LoVo (cell line): ENCODE data around the gene CRACDL.

Experiments used
- DNase-seq: peaks from one replicate; pipeline ENCODE4 v3.0.0-alpha.2; 2016; ENCODE audit warnings: low spot score

CRACDL gene

DNA sequence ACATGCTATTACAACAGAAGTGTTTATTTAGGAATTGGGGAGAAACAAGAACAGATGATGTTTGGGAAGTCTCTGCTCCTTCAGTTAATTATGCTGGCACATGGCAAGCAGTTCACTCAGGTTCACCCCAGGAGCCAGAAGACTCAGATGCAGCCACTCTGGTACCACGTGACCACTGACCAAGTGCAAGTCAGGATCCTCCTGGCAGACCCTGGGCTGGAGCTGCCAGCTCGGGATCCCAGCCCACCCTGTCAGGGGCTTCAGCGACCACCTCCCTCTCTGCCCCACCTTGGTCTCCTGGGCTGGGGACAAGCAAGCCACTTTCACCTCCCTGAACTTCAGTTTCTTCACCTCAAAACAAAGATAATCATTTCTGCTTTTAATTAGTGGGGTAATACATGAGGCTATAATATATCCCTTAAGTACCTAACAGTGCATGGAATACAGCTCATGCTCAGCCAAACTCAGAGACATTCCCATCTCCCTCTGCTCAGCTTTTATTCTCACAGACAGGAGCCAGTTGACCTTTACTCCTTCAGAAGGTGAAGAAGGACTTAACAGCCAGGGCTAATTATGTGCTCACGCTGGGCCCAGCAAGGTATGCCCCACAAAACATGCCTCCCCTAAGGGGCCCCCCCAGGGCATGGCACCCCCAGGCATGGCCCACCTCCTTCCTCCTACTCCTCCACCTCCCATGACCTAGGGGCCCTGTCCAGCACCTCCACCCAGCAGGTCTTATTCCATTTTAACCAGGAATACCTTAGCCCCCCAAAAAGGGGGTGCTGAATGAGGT is 11.8 kb downstream of the CRACDL start:
- DNase-seq, result no peak

DNA sequence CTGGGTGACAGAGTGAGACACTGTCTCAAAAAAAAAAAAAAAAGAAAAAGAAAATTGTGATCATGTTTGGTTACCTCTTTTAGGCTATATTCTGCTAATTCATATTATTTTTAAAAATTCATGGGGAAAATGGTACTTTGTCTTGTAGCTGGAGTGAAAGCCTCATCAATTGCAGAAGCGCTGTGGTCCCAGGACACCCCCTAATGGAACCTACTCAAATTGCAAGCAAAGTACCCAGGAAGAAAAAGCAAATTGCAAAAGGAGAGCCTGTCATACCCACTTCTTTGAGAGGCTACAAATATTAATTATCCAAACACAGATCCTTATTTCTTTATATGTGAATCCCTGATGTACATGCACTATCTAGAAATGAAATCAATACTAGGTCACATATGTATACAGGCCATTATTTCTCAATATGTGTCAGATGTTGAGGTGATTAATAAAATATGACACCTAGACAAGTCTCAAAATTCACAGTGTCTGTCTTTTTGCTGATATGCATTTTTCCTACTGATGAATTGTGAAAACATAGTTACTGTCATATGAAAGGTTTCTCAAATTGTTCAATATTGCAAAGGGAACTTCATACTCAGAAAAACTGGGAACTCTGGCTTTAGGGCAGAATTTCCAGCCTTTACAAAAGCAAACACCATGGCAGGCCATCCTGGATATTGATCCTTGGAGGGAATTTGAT is 12.6 kb downstream of the CRACDL start:
- no peak for DNase-seq

DNA sequence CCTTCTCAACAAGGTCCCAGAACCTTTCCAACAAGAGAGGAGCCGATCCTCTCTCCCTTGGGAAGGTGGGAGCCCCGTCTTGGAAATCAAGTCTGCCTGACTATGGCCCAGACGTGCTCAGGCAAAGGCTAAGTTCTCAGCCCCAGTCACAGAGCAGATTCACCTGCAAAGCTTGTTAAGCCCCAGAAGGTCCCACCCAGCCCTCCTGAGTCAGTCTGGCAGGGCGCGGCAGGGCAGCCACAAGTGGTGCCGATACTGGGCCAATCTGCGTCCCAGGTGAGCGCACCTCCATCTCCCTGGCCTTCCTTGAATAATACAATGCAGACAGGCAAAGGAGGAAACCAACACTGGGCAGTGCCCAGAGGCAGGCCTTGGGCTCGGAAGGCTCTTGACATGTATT is 15.0 kb downstream of the CRACDL start:
- no peak for DNase-seq

DNA sequence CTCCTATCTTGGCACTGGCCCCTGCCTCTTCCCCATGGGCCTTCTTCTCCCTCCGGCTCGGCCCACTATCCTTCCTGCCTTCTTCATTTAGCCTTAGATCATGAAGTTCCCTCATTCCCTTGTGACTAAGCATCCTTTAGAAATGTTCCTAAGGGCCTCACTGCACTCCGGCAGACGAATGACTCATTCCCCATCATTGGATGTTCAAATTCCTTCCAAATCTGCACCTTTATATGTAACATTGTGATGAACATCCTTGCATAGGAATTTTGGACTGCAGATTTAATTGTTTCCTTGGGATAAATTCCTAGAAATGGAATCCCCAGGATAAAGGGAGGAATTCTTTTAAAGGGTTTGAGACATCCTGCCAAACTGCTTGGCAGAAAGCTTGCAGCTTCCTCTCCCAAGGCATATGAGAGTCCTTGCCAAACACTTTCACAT is 19.0 kb downstream of the CRACDL start:
- DNase-seq, result no peak

DNA sequence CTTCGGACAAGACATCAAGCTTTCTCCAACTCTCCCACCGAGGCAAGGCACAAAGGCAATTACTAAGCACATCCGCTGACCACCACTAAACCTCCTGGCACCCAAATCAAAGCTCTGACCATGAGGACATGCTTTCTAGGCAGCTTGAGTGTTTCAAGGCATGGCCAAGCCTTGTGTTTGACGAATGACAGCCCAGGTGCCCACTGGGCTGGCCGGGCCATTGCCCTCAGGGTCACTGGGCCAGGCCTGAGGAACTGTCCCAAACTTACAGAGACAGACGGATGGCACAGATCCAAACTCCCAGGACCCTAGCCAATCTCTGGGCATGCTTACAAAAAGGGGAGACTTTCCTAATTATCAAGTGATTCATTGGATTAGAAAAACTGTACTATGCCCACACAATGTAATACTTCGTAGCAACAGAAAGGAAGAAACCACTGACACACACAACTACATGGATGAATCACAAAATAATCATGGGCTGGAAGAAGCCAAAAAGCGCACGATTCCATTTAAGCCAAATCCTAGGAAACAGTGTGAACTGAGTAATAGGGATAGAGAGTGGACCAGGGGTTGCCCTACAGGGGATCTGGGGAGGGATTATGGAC is 20.2 kb downstream of the CRACDL start:
- no peak for DNase-seq

DNA sequence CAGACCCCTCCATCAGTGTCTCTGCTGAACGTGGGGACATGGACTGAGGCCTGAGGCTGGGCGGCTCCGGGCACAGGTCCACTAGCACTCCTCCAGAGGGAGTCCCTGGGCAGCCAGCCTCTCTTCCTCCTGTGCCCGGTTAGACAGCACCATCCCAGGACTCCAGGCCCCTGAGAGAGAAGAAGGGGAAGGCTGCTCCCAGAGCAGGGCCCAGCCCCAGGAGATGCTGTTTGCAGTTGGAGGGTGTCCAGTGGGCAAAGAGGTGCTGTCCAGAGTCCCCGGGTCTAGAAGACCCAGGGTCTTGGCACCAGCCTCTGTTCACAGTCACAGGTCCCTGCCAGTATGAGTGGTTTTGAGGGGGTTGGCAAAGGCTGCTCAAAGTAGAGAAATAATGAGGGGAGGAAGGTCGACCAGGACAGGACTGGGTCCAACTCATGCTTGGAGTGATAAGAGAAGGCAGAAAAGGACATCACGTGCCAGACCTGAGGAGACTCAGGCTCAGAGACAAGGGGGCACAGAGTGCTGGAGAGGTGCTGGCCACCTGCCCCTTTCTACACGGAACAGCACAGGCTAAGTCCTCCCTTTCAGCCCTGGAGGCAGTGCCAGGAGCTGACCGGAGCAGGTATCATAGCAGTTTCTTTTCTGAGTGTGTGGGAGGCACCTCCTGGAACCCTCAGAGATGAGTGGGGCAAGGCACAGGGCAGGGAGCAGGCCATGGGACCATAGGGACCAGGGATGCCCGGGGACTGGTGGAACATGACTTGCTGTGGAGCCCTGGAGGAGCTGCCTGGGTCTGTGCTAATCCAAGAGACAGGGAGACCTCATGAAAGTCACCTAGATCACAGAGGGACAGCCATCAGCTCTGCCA is 21.1 kb downstream of the CRACDL start:
- DNase-seq, result no peak

DNA sequence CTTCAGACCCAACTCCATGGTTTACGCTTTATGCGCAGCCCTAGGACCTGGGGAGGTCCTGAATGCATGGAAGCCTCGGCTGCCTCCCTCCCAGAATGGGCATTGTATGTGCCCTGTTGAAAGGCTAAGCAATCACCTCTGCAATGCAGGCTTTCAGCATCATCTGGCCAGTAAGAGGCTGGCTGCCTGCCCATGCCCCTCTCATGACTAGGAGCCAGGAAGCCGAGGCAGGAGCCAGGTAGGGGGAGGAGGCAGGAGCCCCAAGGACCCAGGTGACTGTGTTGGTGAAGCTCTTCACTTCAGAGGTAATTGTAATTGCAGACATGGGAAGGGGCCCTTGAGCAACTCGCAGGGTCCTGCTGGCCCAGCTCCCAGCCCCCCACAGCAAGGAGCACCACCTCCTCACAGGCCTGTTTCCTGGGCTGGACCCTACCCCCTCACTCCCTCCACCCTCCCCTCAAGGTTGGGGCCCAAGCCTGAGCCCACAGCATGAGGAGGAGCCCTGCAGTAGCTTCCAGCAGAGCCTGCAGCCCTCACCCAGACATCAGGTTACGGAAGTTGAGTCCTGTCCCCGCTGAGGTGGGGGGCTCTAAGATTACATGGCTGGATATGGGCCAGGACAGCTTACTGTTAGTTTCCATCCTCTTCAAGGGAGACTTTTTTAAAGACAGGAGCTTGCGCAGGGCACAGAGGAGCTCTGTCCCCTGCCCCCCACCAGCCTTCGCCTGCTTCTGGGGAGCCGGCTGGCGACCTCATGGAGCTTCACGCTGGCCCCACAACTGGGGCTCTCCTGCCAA is 21.9 kb downstream of the CRACDL start:
- DNase-seq, result no peak

DNA sequence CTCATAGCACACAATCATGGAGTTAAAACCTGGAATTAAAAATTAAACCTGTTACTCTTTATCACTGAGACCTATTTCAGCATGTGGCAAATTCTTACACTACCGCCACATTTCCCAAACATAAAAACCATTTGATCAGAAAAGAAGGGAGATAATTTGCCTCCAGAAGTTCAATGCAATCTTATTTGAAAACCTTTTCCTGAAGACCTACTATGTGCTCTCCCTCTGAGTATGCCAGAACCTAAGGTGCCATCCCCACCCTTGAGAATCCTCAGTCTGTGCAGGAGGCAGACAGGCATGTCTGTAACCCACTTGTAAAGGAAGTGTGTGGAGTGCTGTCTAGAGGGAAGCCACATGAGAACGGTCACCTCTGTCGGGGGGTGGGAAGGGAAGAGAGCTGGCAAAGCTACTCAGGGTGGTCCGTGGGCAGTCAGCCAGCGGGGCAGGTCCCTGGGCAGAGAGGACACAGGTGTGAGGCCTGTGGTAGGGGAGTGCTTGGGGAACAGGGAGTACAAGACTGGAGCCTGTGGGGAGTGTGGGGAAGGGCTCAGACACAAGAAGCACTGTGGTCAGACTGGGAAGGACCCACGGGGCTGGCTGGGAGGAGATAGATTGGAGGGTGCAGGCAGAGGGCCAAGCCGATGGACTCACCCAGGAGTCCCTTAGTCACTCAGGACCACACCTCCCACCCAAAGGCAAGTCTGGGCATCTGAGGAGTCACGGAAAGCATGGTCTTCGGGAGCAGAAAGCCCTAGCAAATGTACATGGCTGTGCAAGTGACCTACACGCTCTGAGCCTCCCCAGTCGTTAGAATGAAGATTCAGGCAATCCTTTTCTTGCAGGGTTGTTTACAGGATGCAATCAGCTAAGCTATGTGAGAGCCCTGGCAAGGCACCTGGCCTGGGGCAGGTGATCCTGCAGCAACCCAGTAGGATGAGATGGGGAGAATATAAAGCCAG is 22.8 kb downstream of the CRACDL start:
- no peak for DNase-seq

DNA sequence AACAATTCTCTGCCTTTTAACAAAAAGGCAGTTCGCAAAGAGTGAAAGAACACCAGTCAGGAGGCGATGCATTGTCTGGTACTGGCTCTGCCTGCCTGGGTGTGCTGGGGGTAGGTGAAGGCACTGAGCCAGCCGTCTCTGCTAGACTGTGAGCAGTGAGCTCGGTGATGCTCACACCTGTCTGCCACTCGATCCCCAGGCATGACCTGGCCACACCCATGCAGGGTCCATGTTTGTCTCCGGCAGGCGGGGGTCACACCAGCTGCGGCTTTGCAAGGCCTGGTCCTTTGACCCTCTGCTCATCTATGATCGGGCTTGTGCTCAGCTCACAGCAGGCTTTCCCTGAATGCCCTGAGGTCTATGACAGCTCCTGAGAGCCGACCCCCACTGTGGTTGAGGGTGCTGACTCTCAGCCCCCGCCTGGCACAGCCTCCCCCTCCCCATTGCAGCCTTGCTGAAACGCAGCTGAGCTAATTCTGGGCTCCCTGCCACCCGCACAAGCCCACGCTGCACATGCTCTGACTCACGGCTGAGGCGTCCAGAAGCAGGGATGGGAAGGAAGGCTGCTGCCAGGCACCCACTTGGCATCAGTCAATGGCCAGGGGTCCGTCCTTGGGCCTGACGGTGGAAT is 23.7 kb downstream of the CRACDL start:
- no peak for DNase-seq

DNA sequence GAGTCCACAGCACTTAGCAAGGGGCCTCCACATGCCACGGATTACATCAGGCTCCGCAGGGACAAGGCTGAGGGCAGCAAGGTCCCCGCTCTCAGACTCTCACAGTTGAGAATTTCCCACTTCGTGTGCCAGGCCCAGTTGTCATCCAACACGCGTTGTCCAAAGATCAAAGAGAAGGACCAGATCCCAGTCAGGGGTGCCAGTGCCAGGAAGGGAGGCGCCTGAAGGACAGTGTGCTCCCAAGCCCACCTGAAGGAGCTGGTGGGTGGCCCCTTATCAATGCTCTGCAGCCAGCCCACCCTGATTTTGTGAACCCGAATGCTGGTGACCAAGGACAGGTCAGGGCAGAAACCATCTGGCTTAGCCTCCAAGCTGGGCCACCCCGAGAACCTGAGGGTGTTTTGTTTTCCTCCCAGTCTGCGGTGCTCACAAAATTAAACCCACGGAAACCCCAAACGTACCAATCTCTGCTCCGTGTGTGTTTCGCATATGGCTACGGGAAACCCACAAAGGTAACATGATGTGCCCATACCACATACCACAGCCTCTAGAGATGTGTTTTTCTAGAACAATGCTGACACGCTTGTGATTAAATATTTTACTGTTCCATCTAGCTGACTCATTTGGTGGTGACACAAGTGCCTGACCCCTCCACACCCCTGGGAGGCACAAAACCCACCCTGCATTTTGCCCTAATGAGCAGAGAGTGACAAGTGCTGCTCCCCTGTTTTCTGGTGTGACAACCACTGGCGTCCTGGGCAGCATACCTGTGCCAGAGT is 24.5 kb downstream of the CRACDL start:
- DNase-seq, result no peak

DNA sequence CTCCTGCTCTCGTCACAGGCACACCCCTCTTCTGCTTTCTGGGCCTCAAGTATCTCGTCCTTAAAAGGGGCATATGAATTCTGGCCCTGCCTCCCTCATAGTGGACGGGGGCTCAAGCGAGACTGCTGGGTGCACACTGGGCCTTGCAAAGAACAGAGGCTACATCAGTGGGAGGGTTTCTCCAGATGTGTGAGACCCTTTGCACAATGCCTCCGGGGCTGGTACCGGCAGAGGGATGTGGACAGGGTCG is 25.0 kb downstream of the CRACDL start:
- no peak for DNase-seq

DNA sequence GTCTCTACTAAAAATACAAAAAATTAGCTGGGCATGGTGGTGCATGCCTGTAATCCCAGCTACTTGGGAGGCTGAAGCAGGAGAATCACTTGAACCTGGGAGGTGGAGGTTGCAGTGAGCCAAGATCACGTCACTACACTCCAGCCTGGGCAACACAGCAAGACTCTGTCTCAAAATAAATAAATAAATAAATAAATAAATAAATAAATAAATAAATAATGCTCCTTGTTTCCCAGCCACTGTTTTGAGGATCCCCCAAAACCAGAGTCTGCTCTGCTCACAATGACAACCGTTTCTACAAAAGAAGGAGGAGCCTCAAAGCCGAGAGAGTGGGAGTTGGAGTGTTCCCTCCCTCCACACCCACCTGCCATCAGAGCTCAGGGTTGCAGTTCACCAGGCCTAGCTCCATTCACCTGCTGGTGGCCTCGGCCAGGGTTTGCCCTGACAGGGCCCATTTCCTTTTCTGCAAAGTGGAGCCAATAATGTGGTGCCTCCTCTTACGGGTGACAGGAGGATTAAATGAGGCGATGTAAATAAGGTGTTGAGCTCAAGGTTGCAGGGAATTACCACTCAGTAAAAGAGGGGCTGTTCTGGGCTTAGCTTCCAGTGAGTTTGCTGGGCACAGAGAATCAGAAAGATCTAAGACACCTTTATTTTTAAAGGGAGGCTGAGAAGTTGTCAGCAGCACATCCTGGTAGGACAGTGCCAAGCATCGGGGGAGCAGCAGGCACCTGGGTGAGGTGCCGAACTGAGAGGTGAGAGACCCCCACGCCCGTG is 25.5 kb downstream of the CRACDL start:
- no peak for DNase-seq

DNA sequence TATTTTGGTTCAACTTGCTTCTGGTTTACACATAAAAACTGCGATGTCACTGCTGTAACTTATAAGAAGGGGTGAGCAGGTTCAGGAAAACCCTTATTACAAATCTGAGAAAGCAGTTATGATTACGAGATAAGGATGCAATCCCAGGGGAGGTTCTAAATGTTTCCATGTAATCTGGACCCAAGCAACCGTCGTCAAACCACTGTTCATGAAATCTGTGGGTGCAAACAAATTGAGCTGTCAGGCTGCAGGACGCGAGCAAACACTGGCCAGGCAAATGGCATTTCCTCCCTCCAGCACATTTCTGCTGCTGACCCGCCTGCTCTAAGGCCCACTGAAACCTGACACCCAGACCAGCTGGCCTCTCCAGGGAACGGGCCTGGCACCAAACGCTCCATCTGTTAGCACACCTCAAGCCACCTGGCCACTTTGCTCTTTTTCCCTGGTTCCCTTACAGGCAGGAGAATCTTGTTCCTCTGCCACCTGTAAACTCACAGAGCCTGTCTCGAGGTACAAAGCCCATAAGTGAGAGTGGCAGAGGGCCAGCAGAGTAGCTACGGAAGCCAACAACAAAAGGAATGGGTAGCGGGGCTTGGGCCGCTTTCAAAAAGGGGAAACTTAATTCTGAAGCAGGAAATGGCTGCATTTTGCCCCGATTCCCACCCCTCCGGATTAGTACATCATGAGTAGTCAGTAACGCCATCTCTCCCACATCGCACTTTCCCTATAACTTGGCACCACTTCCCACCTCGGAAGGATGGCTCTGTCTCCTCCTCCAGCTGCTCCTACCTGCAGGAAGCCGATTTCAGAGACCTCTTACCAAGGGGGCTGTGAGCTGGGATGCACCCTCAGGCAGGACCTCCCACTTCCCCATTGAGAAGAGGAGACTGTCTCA is 26.5 kb downstream of the CRACDL start:
- DNase-seq, result no peak

DNA sequence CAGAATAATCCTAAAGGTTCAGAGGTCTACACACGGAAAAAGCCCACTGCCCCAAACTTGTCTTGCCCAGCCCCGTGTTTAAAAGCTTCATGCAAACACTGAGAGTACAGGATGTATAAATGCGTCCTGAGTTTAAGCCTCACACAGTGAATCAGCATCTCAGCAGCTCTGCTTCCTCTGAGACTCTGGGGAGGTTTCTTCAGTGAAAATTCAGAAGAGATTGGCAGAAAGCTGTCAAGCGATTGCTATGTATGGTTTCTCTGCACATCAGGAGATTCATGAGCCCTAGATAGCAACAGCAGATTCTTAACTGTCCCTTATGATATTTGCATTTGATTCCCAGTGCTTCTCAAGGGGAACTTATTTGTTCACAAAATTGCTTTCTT is 27.1 kb downstream of the CRACDL start:
- DNase-seq, result no peak

DNA sequence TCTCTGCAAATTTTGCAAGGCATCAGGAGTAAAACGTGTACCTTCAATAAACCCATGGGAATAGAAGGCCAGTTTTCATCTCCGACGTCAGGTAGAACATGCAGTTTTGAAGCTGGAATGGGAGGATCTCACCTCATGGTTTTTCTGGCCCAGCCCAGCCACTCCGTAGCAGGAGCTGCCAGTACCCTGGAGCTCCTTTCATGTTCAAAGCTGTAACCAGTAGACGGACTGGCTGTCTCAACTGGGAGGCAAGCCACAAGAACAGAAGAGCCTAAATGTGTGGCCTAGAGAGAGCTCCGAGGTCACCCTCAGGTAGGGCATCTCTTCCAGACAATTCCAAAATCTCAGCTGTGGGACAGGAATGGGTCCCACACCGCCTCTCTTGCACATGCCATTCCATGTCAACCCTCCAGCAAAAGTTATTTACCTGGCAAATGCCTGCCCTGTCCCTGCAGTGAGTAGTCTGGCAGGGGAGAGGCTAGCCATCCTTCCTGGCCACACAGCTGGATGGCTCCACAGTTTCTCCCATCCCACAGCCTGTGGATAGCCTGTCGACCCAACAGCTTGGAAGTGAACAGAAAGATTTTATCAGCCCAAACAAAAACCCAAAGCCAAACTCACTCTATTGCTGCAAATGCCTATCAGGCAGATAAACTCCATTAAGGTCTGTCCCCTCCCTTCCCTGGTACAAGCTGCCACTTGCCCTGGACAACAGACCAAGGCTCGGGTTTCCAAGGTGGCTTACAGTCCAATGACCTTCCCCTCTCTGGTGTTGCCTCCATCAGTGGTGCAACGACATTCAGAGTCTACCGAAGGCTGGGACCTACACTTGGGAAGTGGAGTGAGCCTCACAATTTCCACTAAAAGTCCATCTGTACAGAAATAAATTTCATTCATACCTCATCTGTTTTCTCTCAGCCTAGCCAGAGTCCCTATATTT is 27.8 kb downstream of the CRACDL start:
- no peak for DNase-seq

DNA sequence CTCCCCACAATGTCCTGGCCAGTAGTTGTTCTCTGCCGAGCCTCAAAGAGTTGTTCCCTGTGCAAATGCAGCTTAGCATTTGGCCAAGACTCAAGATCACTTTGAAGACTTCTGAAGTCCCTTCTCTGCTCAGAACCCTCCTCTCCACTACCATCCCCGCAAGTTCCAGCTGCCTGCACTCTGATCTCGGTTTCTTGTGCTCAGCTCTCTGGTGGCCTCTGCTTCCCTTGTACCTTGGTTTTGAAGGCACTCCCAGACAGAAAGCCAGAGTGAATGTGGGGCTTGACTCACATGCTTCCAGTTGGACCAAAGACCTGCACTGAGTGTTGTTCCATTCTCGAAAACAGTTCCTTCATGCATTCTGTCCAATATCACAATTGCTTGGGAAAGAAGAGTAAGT is 28.6 kb downstream of the CRACDL start:
- no peak for DNase-seq
